Activated CD4-positive, alpha-beta T cell treated with anti-CD3 and anti-CD28 coated beads, Interleukin-2, amount 10 ng/mL, durations not matched to agents 24 days and 14 days (primary cell): ENCODE measurements around the gene TSPAN17. TPM values are rescaled to one million over a fixed set of nuclear protein-coding genes. Genes with fewer than 3 reads are reported as not detected.
"Not testable (repeated sequence)": the region's sequence is repeated elsewhere in the genome, so short reads cannot be mapped to it uniquely, and the experiment has no call there.

Source experiments
- DNase-seq: peaks from one replicate; pipeline ENCODE4 v3.0.0; 2022
- H3K27ac Mint-ChIP-seq: one replicate; pipeline ENCODE4 v1.8.0; 2022; ENCODE audit warnings: mild to moderate bottlenecking, mixed read lengths
- H3K27me3 Mint-ChIP-seq: one replicate; pipeline ENCODE4 v1.8.0; 2022; ENCODE audit warnings: mixed read lengths
- H3K36me3 Mint-ChIP-seq: one replicate; pipeline ENCODE4 v1.8.0; 2022; ENCODE audit warnings: low read depth, mild to moderate bottlenecking, mixed read lengths
- H3K4me1 Mint-ChIP-seq: one replicate; pipeline ENCODE4 v1.8.0; 2021; ENCODE audit warnings: mixed read lengths
- H3K4me3 Mint-ChIP-seq: one replicate; pipeline ENCODE4 v1.8.0; 2022; ENCODE audit warnings: mild to moderate bottlenecking, moderate library complexity, mixed read lengths
- H3K9me3 Mint-ChIP-seq: one replicate; pipeline ENCODE4 v1.8.0; 2021; ENCODE audit warnings: mixed read lengths
- intact Hi-C: fragments of 100-400 bp; cut with micrococcal nuclease; formaldehyde crosslinking; loops from one replicate; pipeline ENCODE4 v1.15.1; 2023
- total RNA-seq: library from RNA; stranded (reverse); gene quantifications from 2 replicates; pipeline ENCODE4 v1.2.3, GENCODE V29; 2022

The TSPAN17 gene, protein sequence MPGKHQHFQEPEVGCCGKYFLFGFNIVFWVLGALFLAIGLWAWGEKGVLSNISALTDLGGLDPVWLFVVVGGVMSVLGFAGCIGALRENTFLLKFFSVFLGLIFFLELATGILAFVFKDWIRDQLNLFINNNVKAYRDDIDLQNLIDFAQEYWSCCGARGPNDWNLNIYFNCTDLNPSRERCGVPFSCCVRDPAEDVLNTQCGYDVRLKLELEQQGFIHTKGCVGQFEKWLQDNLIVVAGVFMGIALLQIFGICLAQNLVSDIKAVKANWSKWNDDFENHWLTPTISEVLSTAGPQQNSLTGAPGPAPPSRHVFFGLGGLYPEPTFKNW
- total RNA-seq: 29.3 and 32.0 TPM in 2 replicates

DNA sequence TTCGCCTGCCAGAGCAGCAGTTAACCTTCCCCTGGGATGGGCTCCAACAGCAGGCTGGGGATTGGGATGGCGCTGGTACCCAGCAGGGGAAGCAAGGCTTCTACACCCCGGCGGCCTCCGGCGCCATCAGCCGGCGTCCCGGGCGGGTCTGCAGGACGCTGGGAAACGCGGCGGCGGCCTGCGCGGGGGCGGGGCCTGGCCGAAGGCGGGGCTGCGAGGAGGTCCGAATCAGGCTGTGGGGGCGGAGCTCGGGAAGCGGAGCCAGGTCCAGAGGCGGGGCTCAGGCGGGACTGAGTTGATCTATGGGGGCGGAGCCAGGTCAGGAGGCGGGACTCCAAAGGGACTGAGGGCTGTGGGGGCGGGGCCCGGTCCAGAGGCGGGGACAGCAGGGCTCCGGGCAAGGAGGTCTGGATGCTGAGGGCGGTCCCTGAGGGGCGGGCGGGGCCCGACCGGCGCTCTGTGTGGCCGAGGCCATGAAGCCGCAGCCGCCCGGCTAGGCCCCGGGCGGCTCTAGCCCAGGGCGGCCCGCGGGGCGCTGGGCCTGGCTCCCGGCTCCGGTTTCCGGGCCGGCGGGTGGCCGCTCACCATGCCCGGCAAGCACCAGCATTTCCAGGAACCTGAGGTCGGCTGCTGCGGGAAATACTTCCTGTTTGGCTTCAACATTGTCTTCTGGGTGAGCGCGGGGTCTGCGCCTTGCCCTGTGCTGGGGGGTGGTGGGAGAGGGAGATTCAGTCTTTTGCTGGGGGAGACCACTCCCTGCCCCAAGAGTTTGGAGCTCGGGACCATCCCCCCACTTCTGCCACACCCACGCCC lies at the start of gene TSPAN17:
Gene TSPAN17 (plus strand): TSS at position 455 of the 813 bp plus-strand sequence. CDS start 132 bp downstream, at position 587.
- peak within 1 kb of the TSS; percentile 89 for H3K27ac Mint-ChIP-seq
- peak within 1 kb of the TSS; percentile 91 for H3K4me3 Mint-ChIP-seq
- H3K36me3 Mint-ChIP-seq: peaks cover 13% of the 10 kb centered on the region
- DNase-seq: peak; percentile 100
- no peaks in the 10 kb centered on the region for H3K27me3 Mint-ChIP-seq
- peaks cover 39% of the 10 kb centered on the region for H3K4me1 Mint-ChIP-seq
- intact Hi-C loops: loop anchor here (1.0 to 5.0 kb wide), 5 partner anchors 28 to 440 kb away; partner anchors contain the start of genes RNF44 and UIMC1
- H3K9me3 Mint-ChIP-seq: no peaks in the 10 kb centered on the region

DNA sequence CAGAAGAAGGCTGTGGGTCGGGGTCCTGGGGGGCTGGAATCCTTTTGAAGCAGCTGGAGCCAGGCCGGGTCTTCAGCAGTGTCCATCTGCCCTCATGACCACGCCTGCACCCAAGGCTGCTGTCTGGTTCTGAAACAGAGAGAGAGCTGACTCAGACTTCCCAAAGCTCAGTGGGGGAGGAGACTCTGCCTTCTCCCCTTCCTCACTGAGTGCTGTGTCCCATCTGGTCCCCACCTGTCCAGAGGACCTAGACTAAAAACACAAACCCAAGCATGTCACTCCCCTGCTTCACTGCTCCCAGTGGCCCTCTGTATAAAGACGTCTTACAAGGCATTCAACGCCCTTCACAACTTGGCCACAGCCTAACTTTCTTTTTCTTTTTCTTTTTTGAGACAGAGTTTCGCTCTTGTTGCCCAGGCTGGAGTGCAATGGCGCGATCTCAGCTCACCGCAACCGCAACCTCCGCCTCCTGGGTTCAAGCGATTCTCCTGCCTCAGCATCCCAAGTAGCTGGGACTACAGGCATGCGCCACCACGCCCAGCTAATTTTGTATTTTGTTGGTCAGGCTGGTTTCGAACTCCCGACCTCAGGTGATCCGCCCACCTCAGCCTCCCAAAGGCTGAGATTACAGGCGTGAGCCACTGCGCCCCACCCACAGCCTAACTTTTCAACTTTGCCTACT lies 47.4 kb upstream of the TSPAN17 start:
- DNase-seq, H3K36me3 Mint-ChIP-seq, H3K9me3 Mint-ChIP-seq, intact Hi-C loops, H3K27me3 Mint-ChIP-seq, H3K4me3 Mint-ChIP-seq, H3K27ac Mint-ChIP-seq: not testable (repeated sequence)
- H3K4me1 Mint-ChIP-seq: peaks cover 10% of the 10 kb centered on the region

DNA sequence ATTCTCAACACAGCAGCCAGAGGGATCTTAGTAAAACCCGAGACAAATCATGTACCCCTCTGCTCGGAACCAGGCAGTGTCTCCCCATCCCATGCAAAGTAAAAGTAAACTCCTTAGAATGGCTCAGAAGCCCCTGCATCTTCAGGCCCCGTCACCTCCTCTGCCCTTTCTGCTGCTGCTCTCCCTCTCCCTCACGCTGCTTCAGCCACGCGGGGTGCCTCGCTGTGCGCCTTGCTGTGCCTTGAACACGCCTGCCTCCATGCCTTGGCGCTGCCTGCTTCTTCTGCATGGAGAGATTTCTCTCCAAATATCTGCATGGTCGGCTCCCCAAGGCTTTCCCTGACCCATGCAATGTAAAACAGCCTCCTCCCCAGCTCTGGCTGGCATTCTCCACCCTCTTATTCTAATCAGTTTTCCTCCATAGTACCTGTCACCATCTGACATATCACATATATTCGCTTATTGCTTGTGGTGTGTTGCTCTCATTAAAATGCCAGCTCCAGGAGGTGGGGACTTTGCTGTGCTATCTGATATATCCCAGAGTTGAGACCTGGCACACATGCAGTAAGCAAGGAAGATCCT lies 45.3 kb upstream of the TSPAN17 start:
- Mint-ChIP-seq H3K27me3 (peaks cover 10% of the 10 kb centered on the region), H3K9me3 (no peaks in the 10 kb centered on the region), H3K4me1 (peaks cover 4% of the 10 kb centered on the region), H3K36me3 (no peaks in the 10 kb centered on the region), H3K4me3 (no peak overlapping the region), H3K27ac (no peak overlapping the region)
- intact Hi-C loops: no loop called here
- DNase-seq: no peak

DNA sequence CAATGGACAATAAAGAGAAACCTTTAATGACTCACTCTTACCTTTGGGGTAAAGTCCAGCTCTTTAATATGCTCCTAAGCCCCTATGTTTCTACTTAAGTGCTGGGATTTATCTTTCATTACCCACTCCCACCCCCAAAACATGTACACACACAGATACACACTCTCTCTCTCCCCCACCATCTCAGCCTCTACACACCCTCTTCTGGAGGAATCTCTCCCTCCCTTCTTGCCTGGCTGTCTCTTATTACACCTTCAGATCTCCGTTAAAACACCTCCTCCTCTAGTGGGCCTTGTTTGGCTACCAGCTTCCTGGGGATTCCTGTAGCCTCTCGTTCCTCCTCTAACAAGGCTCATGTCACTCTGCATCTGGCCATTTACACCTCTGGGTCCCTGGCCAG lies 44.2 kb upstream of the TSPAN17 start:
- no peaks in the 10 kb centered on the region for H3K9me3 Mint-ChIP-seq
- DNase-seq: no peak
- H3K27me3 Mint-ChIP-seq: peaks cover 12% of the 10 kb centered on the region
- H3K4me3 Mint-ChIP-seq: no peak overlapping the region
- H3K36me3 Mint-ChIP-seq: no peaks in the 10 kb centered on the region
- peaks cover 4% of the 10 kb centered on the region for H3K4me1 Mint-ChIP-seq
- intact Hi-C loops: no loop called here
- H3K27ac Mint-ChIP-seq: no peak overlapping the region

DNA sequence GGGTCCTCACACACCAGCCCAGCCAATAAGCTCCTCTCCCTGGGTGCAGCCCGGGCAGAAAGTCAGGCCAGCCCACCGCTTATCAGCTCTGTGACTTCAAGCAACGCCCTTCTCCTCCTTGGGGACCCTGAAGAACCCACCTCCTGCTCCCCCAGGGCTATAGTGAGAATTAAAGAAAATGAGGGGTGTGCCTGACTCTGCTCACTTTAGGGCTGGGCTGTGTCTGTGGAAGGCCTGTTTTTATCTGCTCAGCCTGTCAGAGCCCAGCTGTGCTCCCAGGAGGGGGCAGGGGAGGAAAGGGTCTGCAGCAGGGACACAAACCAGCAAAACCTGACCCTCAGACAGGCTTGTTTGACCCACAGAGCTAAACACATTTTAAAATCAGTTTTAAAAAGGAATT lies 41.3 kb upstream of the TSPAN17 start:
- no peaks in the 10 kb centered on the region for H3K9me3 Mint-ChIP-seq
- H3K4me1 Mint-ChIP-seq: peaks cover 11% of the 10 kb centered on the region
- peaks cover 23% of the 10 kb centered on the region for H3K27me3 Mint-ChIP-seq
- H3K36me3 Mint-ChIP-seq: no peaks in the 10 kb centered on the region
- no peak for DNase-seq
- no peak overlapping the region for H3K27ac Mint-ChIP-seq
- intact Hi-C loops: no loop called here
- no peak overlapping the region for H3K4me3 Mint-ChIP-seq

DNA sequence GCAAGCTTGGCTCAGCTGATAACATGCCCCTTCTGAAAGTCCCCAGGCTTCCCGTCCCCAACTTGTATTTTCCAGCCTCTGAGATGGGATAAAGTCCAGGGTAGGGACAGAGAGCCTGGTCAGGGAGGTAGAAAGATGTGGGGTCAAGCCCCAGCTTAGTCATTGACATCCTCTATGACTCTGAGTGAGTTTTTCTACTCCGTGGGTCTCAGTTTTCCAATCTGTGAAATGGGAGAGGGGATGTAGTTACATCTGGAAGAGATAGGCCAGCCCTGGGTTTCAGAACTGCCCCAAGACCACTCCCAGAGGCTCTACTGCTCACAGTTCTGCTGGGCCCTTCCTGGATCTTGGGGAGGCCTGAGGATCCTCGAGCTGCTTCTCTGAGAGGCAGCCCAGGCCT lies 40.4 kb upstream of the TSPAN17 start:
- Mint-ChIP-seq H3K4me1 (peaks cover 14% of the 10 kb centered on the region), H3K27ac (no peak overlapping the region)

DNA sequence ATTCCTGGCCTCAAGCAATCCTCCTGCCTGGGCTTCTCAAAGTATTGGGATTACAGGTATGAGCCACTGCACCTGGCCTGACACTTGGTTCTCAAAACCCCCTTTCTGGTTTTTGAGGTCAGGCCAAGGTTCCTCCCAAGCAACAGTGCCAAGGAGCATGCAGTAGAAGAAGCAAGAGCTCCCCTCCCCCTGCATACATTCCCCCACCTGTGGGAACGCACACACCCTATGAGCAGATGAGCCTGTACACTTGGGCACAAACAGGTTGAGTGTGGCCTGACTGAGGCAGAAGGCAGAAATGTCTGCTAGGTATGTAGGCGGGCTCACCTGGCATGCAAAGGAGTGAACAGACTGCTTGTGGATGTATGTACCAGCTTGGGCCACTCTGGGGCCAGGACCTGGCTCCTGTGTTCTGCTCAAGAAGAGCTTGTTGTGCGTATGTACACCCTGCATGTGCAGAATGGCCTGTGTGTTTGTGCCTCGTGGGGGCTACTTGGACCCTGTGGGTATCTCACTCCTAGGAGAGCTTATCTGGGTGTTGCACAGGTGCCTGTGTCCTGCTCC lies 39.1 kb upstream of the TSPAN17 start:
- no peaks in the 10 kb centered on the region for H3K9me3 Mint-ChIP-seq
- H3K27me3 Mint-ChIP-seq: peaks cover 30% of the 10 kb centered on the region
- H3K36me3 Mint-ChIP-seq: no peaks in the 10 kb centered on the region
- peak overlapping the region; percentile 88 for H3K4me3 Mint-ChIP-seq
- peaks cover 14% of the 10 kb centered on the region for H3K4me1 Mint-ChIP-seq
- intact Hi-C loops: no loop called here
- DNase-seq: no peak
- H3K27ac Mint-ChIP-seq: no peak overlapping the region

More for the DNA sequence above, 40.4 kb upstream of the TSPAN17 start:
- no peak for DNase-seq
- Mint-ChIP-seq H3K27me3 (peaks cover 25% of the 10 kb centered on the region), H3K4me3 (no peak overlapping the region), H3K36me3 (no peaks in the 10 kb centered on the region), H3K9me3 (no peaks in the 10 kb centered on the region)
- intact Hi-C loops: no loop called here

DNA sequence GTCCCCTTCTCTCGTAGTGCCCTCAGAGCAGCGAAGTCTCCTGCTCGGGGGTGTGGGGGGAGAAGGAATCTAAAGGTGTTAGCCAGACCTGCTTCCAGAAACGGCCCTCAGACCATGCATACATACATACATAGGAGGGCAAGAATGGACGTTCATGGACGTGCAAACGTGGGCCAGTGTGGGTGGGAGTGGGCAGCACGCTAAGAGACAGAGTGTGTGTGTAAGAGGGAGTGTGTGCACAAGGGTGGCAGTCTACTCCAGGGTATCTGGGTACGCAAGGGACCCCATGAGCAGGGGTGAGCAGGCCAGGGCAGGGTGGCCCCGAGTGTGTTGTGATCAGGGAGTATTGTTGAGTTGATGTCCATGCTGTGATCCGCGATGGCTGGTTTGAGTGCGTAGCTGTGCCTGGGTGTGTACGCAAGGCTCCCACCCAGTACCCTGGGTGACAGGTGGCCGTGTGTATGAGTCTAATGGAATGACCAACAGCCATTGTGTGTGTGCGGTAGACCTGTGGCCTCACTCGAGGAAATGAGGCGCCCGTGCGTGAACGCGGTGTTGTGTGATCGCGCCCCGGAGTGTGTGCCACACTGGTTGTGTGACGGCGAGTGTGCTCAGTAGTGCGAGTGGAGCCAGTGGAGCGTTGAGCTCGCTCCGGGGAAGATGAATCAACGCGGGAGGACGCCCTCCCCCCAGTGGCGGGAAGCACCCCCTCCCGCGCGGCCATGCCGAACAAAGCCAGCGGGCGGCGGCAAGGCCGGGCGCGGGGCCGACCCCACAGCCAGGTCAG lies 38.2 kb upstream of the TSPAN17 start:
- H3K9me3 Mint-ChIP-seq: no peaks in the 10 kb centered on the region
- H3K36me3 Mint-ChIP-seq: no peaks in the 10 kb centered on the region
- intact Hi-C loops: no loop called here
- peak overlapping the region; percentile 84 for H3K27ac Mint-ChIP-seq
- H3K27me3 Mint-ChIP-seq: peaks cover 33% of the 10 kb centered on the region
- H3K4me1 Mint-ChIP-seq: peaks cover 14% of the 10 kb centered on the region
- peak overlapping the region; percentile 88 for H3K4me3 Mint-ChIP-seq
- peak; percentile 73 for DNase-seq

DNA sequence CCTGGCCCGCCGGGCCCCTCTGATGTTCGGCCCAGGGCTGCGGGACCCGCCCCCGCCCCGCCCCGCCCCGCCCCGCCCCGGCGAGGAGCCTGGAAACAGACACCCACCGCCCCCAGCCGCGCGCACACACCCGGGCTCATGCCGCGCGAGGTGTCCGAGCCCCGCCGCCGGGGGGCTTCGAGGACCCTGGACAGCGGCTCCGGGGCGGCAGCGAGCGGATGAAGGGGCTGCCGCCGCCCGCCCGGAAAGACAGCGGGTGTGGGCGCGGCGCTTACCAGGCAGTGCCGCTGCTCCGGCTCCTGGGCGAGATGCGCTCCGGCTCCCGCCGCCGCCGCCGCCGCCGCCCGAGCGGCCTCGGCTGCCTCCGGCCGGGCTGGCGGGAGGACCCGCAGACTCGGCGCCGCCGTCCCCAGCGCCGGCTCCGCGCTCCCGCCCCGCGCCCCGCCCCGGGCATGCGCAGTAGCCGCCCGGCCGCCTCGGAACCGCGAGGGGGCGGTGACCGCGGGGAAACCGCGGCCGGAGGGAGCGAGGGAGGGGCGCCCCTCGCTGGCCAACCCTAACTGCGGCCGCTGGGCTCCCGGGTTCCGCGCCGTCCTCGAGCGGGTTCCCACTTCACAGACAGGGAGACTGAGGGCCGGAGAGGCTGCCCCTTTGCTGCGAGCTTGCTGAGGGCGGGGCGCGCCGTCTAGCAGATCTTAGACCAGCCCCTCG lies 37.4 kb upstream of the TSPAN17 start, which contains the start of gene GPRIN1:
Gene GPRIN1 (minus strand): TSS at position 433 of the 711 bp plus-strand sequence. CDS start 10,322 bp downstream, outside the sequence.
- peaks cover 38% of the 10 kb centered on the region for H3K27me3 Mint-ChIP-seq
- intact Hi-C loops: loop anchor here (5.0 kb wide), 1 partner anchor 73 kb away; the partner anchor contains the start of gene RNF44
- DNase-seq: peak; percentile 93
- H3K4me3 Mint-ChIP-seq: peak within 1 kb of the TSS; percentile 88
- peaks cover 14% of the 10 kb centered on the region for H3K4me1 Mint-ChIP-seq
- peak within 1 kb of the TSS; percentile 84 for H3K27ac Mint-ChIP-seq
- H3K36me3 Mint-ChIP-seq: no peaks in the 10 kb centered on the region
- no peaks in the 10 kb centered on the region for H3K9me3 Mint-ChIP-seq

DNA sequence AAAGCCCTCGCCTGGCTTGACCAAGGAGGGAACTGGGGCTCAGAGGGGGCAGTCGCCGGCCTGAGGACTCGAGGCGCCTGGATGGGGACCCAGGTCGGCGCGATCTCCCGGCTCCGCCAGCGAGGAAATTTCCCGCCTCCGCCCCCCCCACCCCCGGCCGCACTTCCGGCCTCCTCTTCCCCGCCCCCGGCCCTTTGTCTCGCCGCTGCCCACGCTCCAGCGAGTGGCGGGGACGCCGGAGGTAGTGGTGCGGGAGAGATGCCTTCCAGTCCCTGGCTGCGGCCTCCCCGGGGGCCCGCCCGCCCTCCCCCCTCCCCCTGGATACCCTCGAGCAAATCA lies 36.9 kb upstream of the TSPAN17 start:
- Mint-ChIP-seq H3K36me3 (no peaks in the 10 kb centered on the region), H3K4me3 (peak overlapping the region; percentile 80), H3K9me3 (no peaks in the 10 kb centered on the region), H3K27ac (peak overlapping the region; percentile 48), H3K4me1 (peaks cover 14% of the 10 kb centered on the region), H3K27me3 (peaks cover 40% of the 10 kb centered on the region)
- DNase-seq: no peak
- intact Hi-C loops: loop anchor here (5.0 kb wide), 1 partner anchor 73 kb away; the partner anchor contains the start of gene RNF44

DNA sequence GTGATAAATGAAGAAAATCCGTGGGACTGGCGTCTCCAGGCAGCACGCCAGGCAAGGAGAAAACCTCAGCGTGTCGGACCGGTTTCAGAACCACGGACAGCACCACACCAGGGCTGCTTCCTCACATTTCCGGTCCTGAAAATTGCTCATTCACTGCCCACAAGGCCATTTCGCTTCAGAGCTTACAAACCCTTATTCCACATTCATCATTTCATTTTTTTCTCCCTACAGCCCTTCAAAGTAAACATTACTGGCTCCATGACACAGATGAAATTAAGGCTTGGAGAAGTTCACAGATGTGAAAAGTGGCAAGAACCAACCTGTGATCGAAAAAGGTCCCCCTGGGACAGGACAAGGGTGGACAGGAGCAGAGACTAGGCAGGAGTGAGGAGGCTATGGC lies 35.8 kb upstream of the TSPAN17 start:
- intact Hi-C loops: loop anchor here (5.0 kb wide), 1 partner anchor 74 kb away; the partner anchor contains the start of gene RNF44
- peaks cover 49% of the 10 kb centered on the region for H3K27me3 Mint-ChIP-seq
- peak; percentile 91 for DNase-seq
- no peak overlapping the region for H3K4me3 Mint-ChIP-seq
- peak overlapping the region; percentile 10 for H3K27ac Mint-ChIP-seq
- peaks cover 14% of the 10 kb centered on the region for H3K4me1 Mint-ChIP-seq
- H3K36me3 Mint-ChIP-seq: no peaks in the 10 kb centered on the region
- H3K9me3 Mint-ChIP-seq: no peaks in the 10 kb centered on the region

DNA sequence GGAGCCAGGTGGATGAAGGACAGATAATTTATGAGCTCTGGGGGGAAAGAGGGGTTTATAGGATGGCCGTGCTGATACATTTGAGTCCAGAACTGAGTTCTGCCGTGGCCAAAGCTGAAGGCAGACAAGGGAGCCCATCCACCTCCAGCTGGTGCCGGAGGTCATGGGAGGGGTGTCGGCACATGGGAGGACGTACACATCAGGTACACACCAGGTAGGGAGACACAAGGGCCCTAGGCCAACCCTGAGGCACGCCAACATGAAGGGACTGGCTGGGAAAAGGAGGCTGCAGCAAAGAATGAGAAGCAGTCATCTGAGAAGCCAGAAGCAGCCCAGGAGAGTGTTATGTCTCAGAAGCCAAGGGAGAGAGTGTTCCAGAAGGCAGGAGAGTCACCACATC lies 35.3 kb upstream of the TSPAN17 start:
- Mint-ChIP-seq H3K27me3 (peaks cover 55% of the 10 kb centered on the region), H3K36me3 (no peaks in the 10 kb centered on the region), H3K9me3 (no peaks in the 10 kb centered on the region), H3K4me1 (peaks cover 14% of the 10 kb centered on the region), H3K27ac (no peak overlapping the region), H3K4me3 (no peak overlapping the region)
- DNase-seq: no peak
- intact Hi-C loops: loop anchor here (5.0 kb wide), 1 partner anchor 75 kb away; the partner anchor contains the start of gene RNF44
